IPS DF 4.7 (cell line): Measurements from ENCODE around the gene PEMT.

Experiments used
- DNase-seq: peaks from one replicate; pipeline ENCODE4 v3.0.0-alpha.2; 2013; ENCODE audit warnings: low spot score; ENCODE audit errors: extremely low read depth

The PEMT gene

DNA sequence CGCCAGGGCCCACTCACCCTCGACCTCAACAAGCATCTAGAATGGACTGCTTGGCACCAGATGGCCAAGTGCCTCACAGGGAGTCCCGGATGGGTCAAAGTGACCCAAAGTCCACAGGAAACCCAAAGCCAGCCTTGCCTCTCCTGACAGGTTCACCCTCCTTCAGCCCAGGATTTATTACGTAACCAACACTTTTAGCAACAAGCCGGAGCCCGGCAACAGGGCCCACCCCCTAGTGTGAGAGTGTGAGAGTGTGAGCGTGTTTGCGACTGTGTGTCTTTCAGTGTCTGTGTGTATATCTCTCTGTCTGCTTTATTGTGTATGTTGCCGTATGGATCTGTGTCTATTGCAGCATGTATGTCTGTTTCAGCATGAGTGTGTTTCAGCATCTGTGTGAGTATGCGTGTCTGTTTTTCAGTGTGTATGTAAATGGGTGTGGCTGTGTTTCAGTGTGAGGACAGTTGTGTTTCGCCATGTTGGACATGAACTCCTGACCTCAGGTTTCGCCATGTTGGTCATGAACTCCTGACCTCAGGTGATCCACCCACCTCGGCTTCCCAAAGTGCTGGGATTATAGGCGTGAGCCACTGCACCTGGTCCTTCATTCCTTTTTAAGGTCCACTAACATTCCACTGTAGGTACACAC, 13.7 kb upstream of the PEMT start:
- no peak for DNase-seq

DNA sequence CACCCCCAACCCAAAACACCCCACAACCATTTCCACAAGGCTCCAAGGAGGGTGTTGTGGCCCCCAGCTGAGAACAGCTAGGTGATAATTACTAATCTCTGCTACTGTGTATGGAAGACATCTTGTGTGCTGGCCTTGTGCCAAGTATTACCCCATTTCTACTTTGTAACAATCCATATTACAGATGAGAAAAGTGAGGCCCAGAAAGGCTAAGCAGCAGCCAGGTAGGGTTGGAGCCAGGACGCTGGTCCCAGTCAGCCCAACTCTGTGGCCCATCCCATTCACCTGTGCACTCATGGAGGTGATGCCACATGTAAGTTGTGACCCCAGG, 12.4 kb upstream of the PEMT start:
- no peak for DNase-seq

DNA sequence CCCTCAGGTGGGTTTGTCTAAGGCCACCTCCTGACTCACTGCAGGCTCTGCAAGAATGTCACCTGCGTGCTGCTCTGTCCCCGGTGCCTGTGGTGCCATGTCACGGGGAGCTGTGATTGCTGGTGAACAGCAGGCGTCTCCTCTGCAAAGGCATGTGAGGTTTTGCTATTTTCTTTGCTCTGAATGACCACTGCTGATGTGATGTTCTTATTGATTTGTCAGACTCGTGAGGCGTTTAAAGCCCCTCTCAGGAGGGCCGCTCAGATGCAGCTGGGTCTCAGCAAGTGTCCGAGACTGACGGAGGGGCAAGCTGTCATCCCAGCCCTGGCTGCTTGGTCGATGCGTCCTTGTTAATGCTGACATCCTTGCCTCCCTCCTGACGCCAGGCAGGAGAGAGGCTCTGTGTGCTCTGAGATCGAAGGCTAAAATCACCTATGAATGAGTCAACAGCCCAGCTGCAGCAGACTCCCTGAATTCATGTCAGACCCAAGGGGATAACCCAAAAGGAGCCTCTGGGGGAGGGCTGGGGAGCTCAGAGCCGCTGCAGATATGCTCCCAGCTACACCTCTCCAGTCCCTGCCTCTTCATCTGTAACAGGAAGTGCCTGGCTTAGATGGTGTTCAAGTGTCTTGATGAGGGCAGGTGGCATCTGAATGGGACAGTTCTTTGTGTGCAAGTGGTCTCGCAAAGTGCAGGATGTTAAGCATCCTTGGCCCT, 11.8 kb upstream of the PEMT start:
- DNase-seq: no peak

DNA sequence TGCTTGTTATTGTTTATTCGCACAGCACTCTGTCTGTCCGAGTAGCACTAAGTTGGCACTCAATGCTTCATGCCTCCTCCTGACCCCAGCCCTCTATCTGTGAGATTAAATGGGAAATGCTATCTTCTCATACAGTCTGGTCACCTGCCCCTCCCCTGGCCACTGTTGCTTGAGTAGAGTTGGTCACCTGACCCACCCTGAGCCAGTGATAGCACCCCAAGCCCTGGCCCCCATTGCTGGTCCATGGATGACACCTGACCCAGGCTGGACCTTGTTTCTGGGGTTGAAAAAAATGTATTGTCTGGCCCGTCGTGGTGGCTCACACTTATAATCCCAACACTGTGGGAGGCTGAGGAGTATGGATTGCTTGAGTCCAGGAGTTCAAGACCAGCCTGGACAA, 8.5 kb upstream of the PEMT start:
- DNase-seq: no peak

DNA sequence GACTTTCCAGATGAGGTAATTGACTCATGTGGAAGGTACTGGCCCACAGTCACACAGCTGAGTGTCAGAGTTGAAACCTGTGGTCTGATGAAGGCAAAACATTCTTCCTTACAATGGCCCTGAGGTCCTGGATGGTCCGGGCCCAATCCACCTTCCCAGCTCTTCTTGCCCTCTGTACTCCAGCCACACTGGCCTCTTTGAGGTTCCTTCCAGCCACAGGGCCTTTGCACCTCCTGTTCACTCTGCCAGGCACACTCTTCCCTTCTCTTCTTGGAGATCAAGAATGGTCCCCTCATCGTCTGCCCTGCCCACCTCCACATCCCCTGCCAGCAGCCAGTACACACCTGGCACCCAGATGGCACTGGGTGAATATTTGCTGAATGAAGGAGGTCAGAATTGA, 6.5 kb upstream of the PEMT start:
- DNase-seq: no peak

DNA sequence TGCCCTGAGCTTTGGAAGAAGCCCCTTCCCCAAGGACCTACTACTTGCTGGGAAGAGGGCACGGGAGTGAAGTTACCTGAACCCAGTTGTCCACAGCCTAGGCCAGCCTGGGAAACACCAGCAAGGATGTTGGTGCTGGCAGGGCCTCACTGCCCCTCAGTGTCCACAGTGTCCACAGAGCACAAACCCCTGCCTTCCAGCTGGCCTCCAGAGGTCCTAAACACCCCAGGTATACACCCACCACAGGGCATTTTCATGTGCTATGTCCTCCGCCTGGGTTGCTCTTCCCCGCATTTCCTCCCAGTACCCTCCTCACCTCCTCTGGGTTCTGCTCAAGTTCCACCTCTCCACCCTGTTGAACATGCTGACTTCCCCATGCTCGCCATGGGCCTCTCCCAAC, 4.2 kb upstream of the PEMT start:
- no peak for DNase-seq

DNA sequence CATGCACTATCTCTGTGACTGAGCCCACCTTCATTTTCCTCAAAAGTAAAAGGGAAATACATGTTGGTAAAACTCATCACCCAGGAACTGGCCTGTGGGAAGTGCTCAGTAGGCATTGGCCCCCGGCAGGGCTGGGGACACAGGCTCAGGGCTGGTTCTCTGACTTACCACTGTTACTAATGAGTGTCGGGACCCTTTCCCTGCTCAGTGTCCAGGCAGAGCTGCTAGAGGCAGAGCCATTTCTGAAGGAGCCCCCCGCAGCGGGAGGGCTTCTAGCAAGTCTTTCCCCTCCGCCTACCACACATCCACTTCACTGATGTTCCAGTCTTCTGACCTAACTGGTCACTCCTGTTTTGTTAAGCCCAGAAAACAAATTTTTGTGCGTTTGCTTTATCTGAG, 1.7 kb upstream of the PEMT start:
- no peak for DNase-seq

DNA sequence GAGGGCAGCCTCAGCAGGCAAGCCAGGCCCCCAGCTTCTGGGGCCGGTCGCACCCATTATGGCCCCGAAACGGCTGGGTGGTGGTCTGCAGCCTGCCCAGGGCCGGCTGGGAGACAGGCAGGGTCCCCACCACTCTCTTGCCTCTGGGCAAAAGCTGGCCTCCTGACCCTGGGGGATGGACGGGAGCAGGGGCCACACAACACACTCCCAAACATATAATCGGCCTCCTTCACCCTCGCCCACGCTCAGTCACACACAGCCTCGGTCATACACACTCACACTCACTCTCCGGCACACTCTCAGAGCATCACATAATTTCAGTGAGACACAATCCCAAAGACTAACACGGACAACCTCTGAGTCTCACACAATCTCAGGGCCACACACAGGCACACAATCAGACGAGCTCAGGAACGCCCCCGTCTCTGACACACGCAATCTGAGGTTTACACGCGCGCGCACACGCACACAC, 589 bp downstream of the PEMT start:
- DNase-seq: no peak

DNA sequence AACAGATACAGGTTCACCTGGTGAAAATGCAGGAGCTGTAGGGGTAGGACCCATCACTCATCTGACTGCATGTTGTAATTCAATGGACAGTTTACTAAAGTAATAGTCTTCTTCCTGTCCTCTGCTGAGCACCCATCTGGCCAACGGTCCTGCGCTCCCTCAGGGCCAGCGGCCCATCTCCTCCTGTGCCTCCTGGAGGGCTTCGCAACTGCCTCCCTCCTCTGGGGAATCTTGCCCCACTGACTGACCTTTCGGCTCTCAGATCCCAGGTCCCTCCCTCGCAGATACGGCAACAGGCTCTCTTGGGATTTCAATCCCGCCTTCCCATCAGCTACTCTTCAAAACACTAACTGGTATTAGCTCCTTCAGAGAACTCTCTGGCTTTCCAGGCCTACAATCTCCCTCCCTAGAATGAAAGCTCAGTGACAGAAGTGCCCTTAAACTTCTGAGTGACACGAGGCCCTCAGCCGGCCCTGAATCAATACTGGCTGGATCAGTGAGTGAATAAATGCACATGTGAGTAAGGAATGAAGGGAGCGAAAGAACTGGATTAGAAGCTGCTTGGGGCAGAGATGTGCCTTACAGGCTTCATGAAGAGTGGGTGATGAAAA, 1.3 kb downstream of the PEMT start:
- no peak for DNase-seq

DNA sequence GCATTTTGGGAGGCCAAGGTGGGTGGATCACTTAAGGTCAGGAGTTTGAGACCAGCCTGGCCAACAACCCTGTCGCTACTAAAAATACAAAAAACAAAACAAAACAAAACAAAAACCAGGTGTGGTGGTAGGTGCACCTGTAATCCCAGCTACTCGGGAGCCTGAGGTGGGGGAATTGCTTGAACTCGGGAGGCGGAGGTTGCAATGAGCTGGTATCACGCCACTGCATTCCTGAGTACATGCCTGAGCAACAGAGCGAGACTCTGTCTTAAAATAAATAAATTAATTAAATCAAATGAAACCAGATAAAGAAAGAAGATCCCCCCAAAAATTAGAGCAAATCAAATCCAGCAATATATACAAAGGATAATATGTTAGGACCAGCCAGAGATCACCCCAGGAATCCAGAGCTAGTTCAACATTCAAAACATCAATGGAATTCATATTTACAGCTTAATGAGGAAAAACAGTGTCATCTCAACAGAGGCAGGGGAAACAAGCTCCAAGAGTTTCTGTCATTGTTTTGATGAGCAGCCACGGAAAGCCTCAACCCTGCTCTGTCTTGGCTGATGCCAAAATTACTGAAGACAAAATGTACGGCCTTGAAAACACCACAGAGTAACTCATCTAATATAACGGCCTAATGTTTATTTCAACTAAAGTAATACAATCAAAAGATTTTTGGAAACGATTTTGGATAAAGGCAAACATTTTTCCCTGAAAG, 3.7 kb downstream of the PEMT start:
- DNase-seq: no peak

DNA sequence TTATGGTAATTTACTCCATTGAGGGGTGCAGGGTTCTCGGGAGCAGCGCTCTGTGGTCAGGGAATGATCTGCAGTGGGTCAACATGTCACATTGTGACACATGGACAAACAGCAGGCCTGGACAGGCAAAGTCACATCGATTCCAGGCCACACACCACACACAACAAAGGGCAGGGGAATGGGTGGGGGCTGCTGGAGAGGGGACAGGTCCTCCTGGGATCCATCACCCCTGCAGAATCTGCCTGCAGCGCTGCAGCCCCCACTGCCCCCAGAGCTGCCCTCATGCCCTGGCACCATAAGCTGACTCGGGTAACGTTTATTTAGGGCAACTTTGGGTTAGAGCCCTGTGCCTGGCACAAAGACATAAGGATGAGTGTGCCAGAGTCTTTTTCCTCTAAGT, 9.1 kb downstream of the PEMT start:
- DNase-seq: no peak

DNA sequence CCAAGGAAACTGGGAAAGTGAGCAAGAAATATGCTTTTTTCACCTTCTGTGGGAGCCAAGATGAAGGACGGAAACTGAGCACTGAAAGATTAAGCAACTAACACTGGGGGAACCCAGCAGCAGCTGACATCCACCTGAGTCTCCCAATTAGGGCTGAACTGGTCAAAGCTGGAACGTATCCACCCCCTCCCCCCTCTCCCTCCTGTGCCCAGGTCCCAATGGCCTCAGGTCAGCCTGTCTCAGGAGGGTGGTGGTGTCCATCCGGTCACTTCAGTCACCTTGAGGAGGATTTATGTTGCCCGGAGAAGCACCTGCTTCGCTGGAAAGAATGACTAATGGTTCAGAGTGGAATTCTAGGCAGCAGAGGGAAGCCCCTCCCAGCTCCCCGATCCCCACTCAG, 10.0 kb downstream of the PEMT start:
- DNase-seq: no peak

DNA sequence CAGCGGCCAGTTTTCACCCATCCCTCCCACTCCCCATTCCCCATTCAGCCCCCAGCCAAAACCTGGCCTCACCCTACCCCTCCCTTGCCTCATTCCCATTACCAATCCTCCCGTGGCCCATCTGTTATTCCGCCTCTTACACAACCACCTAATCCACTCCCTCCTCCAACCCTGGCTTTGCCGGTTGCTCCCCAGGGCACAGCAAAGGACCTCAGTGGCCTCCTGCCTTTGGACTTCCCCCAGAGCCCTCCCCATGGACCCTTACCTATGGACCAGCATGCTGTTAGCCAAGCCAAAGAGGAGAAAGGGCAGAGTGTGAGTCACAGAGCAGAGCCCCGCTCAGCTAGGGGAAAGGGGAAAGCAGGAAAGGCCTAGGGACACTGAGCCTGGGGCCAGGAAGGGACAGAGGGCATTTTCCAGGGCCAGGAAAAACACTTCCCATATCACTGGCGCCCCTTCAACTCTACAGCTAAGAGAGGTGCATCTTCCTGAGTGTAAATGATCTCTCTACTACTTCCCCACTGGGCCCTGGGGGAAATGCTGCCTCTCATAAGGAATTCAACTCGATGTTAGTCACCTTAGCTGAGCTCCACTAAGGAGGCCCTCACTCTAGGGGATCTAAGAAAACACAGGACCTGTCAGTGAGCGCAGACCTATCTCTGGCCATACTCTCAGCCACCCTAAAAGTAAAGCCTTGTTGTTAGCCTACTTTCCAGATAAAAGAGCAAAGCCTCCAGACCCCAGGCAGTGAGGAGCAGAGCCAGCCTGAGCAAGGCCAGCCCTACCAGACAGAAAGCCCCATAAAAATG, 10.6 kb downstream of the PEMT start:
- DNase-seq: no peak

DNA sequence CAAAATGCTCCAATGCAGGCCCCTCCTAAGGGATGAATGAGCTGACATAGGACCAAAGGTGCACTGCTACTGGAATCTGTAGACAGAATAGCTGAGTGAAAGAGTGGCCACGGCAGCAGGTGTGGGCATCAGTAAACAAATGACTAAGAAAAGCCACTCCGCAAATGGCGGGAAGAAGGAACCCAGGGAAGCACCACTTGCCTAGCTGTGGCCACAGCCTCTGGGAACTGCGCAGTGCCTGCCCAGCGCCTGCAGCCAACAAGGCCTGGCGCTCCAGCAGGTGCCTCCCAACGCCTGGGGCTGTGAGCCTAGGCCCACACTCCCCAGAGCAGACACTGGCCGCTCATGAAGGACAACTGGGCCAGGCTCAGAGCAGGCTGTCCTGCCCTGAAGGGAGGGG, 11.8 kb downstream of the PEMT start:
- DNase-seq: no peak

DNA sequence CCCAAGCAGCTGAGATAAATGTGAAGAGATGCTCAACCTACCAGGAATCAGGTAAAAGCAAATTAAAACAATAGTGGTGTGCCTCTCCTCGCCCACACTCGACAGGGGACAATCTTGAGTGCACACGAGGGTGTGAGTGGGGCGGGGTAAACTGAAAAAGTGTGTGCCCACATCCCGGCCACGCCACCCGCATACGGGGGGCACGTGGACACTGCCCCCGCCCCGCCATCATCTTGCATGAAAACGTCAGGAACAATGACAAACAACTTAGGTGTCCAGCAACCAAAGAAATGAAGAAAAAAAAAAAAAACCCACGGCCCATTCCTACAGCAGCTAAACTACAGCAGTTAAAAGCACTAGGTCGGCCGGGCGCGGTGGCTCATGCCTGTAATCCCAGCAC, 14.1 kb downstream of the PEMT start:
- no peak for DNase-seq

DNA sequence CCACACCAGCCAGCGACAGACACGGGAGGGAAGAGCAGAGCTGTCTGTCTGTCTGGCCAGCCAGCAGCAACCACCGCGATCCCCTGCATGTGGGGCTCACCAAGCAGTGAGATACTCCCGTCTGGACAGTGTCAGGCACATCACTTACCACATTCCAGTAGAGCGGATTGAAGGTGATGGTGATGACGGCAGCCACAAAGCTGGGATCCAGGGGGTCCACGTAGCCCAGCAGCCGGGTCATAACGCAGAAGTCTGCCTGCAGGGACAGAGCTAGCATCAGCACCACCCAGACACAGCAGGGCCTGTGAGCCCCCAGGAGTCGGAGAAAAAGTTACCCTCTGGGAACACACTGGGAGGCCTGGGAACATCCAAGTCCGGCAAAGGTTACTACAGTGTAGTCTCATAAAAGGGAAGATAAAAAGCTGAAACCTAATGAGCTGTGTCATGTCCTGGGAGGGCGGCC, 14.7 kb downstream of the PEMT start:
- no peak for DNase-seq

DNA sequence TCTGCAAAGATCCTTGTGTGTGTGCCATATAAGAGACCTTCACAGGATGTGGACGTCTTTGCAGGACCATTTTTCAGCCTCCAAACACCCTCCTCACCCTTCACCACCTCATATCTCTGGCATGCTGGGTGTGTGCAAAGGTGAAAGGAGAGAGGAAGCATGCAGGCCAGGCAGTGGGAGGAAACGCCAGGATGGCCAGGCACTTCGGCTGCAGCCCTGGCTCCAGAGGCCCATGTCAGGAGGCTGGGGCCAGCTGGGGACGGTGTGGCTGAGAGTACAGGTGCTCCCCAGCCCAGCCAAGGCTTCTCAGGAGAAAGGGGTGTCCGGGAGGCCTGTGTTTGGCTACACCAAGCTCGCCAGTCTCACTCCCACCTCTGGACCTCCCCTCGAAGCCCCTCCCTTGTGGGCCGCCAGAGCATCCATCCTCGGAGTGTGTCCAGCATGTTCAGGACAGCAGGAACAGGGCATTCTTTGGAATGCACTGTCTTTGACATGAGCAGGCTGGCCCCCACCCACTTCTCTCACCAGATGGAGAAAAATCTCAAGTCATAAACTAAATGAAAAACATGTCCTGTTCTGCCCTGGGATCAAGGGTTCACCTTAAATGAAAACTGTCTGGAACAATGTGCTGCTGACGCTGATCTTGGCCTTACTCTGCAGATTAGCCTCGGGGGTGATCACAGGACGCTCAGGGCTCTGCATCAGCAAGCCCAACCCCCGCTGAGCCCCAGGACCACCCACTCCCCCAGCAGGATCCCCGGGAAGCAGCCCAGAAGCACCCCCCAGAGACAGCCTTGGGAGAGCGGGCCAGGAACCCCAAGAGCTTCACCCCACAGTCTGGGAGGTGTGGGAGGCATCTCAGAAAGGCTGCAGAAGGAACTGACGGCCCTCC, 15.9 kb downstream of the PEMT start:
- DNase-seq: no peak

DNA sequence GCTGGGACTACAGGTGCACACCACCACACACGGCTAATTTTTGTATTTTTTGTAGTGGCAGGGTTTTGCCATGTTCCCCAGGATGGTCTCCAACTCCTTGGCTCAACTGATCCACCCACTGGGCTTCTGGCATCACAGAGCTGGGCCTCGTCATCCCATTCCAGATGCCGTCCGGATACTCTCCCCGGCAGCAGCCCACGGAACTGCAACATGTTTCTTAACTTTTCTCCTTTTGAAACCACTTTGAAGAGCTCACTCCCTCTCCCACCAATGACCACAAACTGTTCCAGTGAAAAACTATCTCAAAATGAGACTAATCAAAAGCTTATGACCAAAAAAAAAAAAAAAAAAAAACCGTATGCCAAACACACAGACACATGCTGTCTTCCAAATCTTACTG, 17.6 kb downstream of the PEMT start:
- no peak for DNase-seq

DNA sequence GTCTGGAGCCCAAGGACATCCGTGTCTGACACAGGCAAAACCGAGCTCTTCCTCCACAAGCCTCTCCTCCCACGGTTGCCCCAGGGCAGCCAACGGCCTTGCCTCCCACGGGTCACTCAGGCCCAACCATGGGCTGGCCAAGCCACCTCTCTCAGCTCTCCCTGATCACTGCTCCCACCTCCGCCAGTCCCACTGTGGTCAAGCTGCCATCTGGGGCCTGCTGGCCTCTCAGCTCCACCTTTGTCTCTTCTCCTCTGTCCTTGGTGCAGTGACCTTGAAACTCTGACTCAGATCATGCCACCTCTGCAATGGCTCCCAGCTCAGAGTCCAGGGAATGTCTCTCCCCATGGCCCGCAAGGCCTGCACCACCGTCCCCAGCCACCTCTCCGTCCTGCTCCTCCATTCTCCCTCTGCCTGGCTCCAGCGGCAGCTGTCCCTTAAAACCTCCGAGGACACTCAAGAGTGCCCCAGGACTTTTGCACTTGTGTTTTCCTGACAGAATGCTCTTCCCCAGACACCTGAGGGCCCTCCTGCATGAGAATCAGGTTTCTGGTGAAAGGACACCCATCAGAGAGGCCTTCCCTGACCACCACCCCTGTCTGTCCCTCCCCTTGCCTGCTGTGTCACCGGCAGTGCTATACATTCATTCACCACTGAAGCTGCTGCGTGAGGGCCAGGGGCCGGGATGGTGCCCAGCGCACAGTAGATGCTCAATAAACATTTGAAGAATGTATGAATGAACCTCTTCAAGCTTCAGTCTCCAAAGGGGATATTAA, 19.3 kb downstream of the PEMT start:
- no peak for DNase-seq
